DMS53 (cell line): ENCODE data around the gene TNS3.

ENCODE experiments used
- DNase-seq: peaks from one replicate; lab custom pipeline; 2025; lab: John Stamatoyannopoulos, UW

The TNS3 gene

GRCh38 chr7:47283497-47284131 lies 298.3 kb downstream of the TNS3 start:
- DNase-seq = peak; percentile 96

GRCh38 chr7:47282790-47283496 lies 299.0 kb downstream of the TNS3 start:
- DNase-seq = no peak

GRCh38 chr7:47281966-47282643 lies 299.8 kb downstream of the TNS3 start:
- no peak for DNase-seq

- no peak for DNase-seq
Observed at GRCh38 chr7:47281161-47281560, 300.8 kb downstream of the TNS3 start.

- DNase-seq = no peak
Observed at GRCh38 chr7:47280114-47280513, 301.8 kb downstream of the TNS3 start.

- no peak for DNase-seq
Observed at GRCh38 chr7:47278043-47278442, 303.9 kb downstream of the TNS3 start.

GRCh38 chr7:47277321-47277781 lies 304.6 kb downstream of the TNS3 start:
- DNase-seq = no peak

- no peak for DNase-seq
Observed at GRCh38 chr7:47273974-47274766, 307.7 kb downstream of the TNS3 start.

- DNase-seq = no peak
Observed at GRCh38 chr7:47273088-47273487, 308.8 kb downstream of the TNS3 start.

- DNase-seq = no peak
Observed at GRCh38 chr7:47271749-47272148, 310.2 kb downstream of the TNS3 start.

- no peak for DNase-seq
Observed at GRCh38 chr7:47268851-47269836, 312.8 kb downstream of the TNS3 start.

- DNase-seq = no peak
Observed at GRCh38 chr7:47267346-47267745, 314.6 kb downstream of the TNS3 start.

- peak; percentile 78 for DNase-seq
Observed at GRCh38 chr7:47266799-47267198, 315.1 kb downstream of the TNS3 start.

GRCh38 chr7:47266131-47266706 lies 315.7 kb downstream of the TNS3 start:
- DNase-seq = peak; percentile 82

GRCh38 chr7:47265621-47266020 lies 316.3 kb downstream of the TNS3 start:
- DNase-seq = no peak

- DNase-seq = no peak
Observed at GRCh38 chr7:47264021-47264651, 317.8 kb downstream of the TNS3 start.

GRCh38 chr7:47262881-47263280 lies 319.0 kb downstream of the TNS3 start:
- DNase-seq = no peak

- peak; percentile 44 for DNase-seq
Observed at GRCh38 chr7:47262160-47262559, 319.8 kb downstream of the TNS3 start.

- no peak for DNase-seq
Observed at GRCh38 chr7:47260270-47260669, 321.6 kb downstream of the TNS3 start.

- no peak for DNase-seq
Observed at GRCh38 chr7:47259682-47260081, 322.2 kb downstream of the TNS3 start.
